GM12878 (cell line): ENCODE data around the gene SNAP47. TPM values are rescaled to one million over a fixed set of nuclear protein-coding genes. Genes with fewer than 3 reads are reported as not detected.

Experiments
- ATAC-seq: fragments of 200-7000 bp; cut with Tn5 transposase; 3 replicates; pipeline ENCODE4 v1.9.1; 2020; ENCODE audit warnings: mild to moderate bottlenecking, moderate library complexity
- BruUV-seq: library from RNA; stranded (reverse); fragments of 400-500 nt; replicated peaks from 2 replicates; lab custom pipeline; 2021; lab: Mats Ljungman, UMichigan
- CTCF ChIA-PET: fragments of 300-600 bp; sonication (Branson Sonifier 250); formaldehyde crosslinking; extraction: SDS; loops from one replicate; lab custom pipeline; 2021; ENCODE audit warnings: inconsistent platforms; lab: Yijun Ruan, JAX
- POLR2A ChIA-PET: fragments of 350-600 bp; formaldehyde crosslinking; extraction: SDS; loops from one replicate; lab custom pipeline; 2021; ENCODE audit warnings: inconsistent platforms; lab: Charles Lee
- RAD21 ChIA-PET: fragments of 300-600 bp; sonication (Branson Sonifier 250); formaldehyde crosslinking; loops from one replicate; lab custom pipeline; 2023; ENCODE audit warnings: antibody characterized with exemption; ENCODE audit not compliant: unreplicated experiment; lab: Charles Lee
- SMC1A ChIA-PET: fragments of 300-600 bp; sonication (Branson Sonifier 250); formaldehyde crosslinking; loops from one replicate; lab custom pipeline; 2023; ENCODE audit not compliant: unreplicated experiment, uncharacterized antibody; lab: Charles Lee
- DNase-seq: peaks from one replicate; pipeline ENCODE4 v3.0.0-alpha.2; 2011; ENCODE audit warnings: low read depth, low spot score
- FAIRE-seq: peaks from 3 replicates; lab custom pipeline; 2011; peaks lifted over from hg19 to GRCh38; lab: Jason Lieb, UNC
- H2AFZ ChIP-seq: 2 replicates; pipeline ENCODE4 v1.6.0; 2011; ENCODE audit warnings: low read depth, low read length, control low read depth; ENCODE audit not compliant: control insufficient read depth
- H3K27ac ChIP-seq: 2 replicates; pipeline ENCODE4 v1.5.1; 2011; ENCODE audit warnings: control low read depth; ENCODE audit not compliant: control insufficient read depth, insufficient read depth
- H3K27me3 ChIP-seq, 2 experiments: replicated peaks in 1 of 2; 2 replicates each; pipeline versions ENCODE4 v1.6.0 to v1.6.1; 2011; ENCODE audit warnings: low read length in 1 of 2; ENCODE audit not compliant: control insufficient read depth in 2 of 2, insufficient read depth in 2 of 2
- H3K36me3 ChIP-seq, 2 experiments: 2 replicates each; pipeline ENCODE4 v1.5.1; 2011; ENCODE audit warnings: low read length in 1 of 2; ENCODE audit not compliant: control insufficient read depth in 2 of 2, insufficient read depth in 2 of 2
- H3K4me1 ChIP-seq: 2 replicates; pipeline ENCODE4 v1.6.1; 2011; ENCODE audit warnings: mild to moderate bottlenecking, low read length, moderate library complexity, mixed read lengths; ENCODE audit not compliant: control insufficient read depth, insufficient read depth
- H3K4me2 ChIP-seq: 2 replicates; pipeline ENCODE4 v1.6.0; 2011; ENCODE audit warnings: control low read depth; ENCODE audit not compliant: control insufficient read depth, insufficient read depth
- H3K4me3 ChIP-seq: fragments of 200-600 bp; sonication (generic); 2 replicates; pipeline ENCODE4 v1.5.1; 2016
- H3K79me2 ChIP-seq: 2 replicates; pipeline ENCODE4 v1.6.0; 2011; ENCODE audit warnings: low read length; ENCODE audit not compliant: control insufficient read depth, insufficient read depth
- H3K9ac ChIP-seq: 2 replicates; pipeline ENCODE4 v1.8.0; 2011; ENCODE audit warnings: low read length, control low read depth, mixed read lengths; ENCODE audit not compliant: control insufficient read depth, insufficient read depth
- H3K9me3 ChIP-seq: replicated peaks from 3 replicates; pipeline ENCODE4 v1.5.1; 2011; ENCODE audit warnings: mild to moderate bottlenecking, low read length; ENCODE audit not compliant: control insufficient read depth, insufficient read depth
- H4K20me1 ChIP-seq: 2 replicates; pipeline ENCODE4 v1.6.0; 2011; ENCODE audit not compliant: control insufficient read depth, insufficient read depth
- BCL11A ChIP-seq: IDR thresholded peaks from 2 replicates; pipeline ENCODE4 v1.6.1; 2011; ENCODE audit warnings: low read depth, low read length
- BCLAF1 ChIP-seq: fragments of 450-650 bp; IDR thresholded peaks from 2 replicates; pipeline ENCODE4 v1.6.1; 2017; ENCODE audit warnings: antibody characterized with exemption, mild to moderate bottlenecking, moderate library complexity
- EGR1 ChIP-seq, 2 experiments: IDR thresholded peaks; 1 replicate in 1 of 2; 2 replicates in 1 of 2; pipeline ENCODE4 v1.6.1; 2011 to 2012; ENCODE audit warnings: low read depth in 2 of 2, low read length in 2 of 2, borderline replicate concordance in 1 of 2, mild to moderate bottlenecking in 1 of 2, moderate library complexity in 1 of 2
- FOXM1 ChIP-seq: IDR thresholded peaks from 2 replicates; pipeline ENCODE4 v1.6.1; 2012; ENCODE audit warnings: low read depth, mild to moderate bottlenecking, inconsistent platforms, low read length, moderate library complexity
- KAT2A ChIP-seq: conservative IDR thresholded peaks from 2 replicates; pipeline ENCODE4 v1.6.1; 2011; ENCODE audit warnings: low read depth, low read length; ENCODE audit not compliant: control insufficient read depth
- POU2F2 ChIP-seq: IDR thresholded peaks from 3 replicates; pipeline ENCODE4 v1.6.1; 2011; ENCODE audit warnings: low read depth, mild to moderate bottlenecking, low read length, borderline replicate concordance
- USF1 ChIP-seq: IDR thresholded peaks from 2 replicates; pipeline ENCODE4 v1.6.1; 2011; ENCODE audit warnings: borderline replicate concordance, low read depth, mild to moderate bottlenecking, moderate library complexity, mixed read lengths, low read length; ENCODE audit not compliant: insufficient read depth; ENCODE audit errors: extremely low read length
- ZNF592 ChIP-seq: fragments of 450-650 bp; IDR thresholded peaks from 2 replicates; pipeline ENCODE4 v1.6.1; 2017; ENCODE audit warnings: mild to moderate bottlenecking, moderate library complexity
- WGBS: methylation state at CpG from one replicate; pipeline ENCODE4 v1.1.6; 2016; ENCODE audit warnings: low lambda C conversion rate; ENCODE audit not compliant: insufficient replicate concordance, insufficient coverage; ENCODE audit errors: missing lambda C conversion rate; 5-methylcytosine and 5-hydroxymethylcytosine counted together
- in situ Hi-C: fragments of 300-500 bp; cut with MboI; formaldehyde crosslinking; loops from 9 replicates; pipeline ENCODE4 v1.14.3; 2018; ENCODE audit warnings: mixed read lengths
- intact Hi-C: fragments of 100-400 bp; cut with micrococcal nuclease; formaldehyde crosslinking; loops from one replicate; pipeline ENCODE4 v1.14.2; 2022; ENCODE audit not compliant: unreplicated experiment
- polyA plus RNA-seq, 11 experiments: library from polyadenylated mRNA; depleted of rRNA in 4 of 11; unstranded in 6 of 11; stranded (reverse) in 5 of 11; fragments of >200 nt; fragmentation: Nextera tagmentation in 4 of 11; fragmentation: Illumina TruSeq in 1 of 11; extraction: Ambion mirVana in 4 of 11; extraction: Trizol in 1 of 11; gene quantifications; 1 replicate in 1 of 11; 2 replicates in 10 of 11; pipeline versions ENCODE4 v1.2.1 to v1.2.3, GENCODE V29; 2011 to 2016; ENCODE audit warnings: inconsistent platforms in 2 of 11, missing spikeins in 2 of 11, low read depth in 1 of 11
- total RNA-seq, 4 experiments: library from RNA; depleted of rRNA in 3 of 4; stranded (reverse); fragments of >200 nt in 3 of 4; fragmentation: Illumina TruSeq in 1 of 4; extraction: Trizol in 1 of 4; gene quantifications; 2 replicates each; pipeline versions ENCODE4 v1.2.1 to v1.2.3, GENCODE V29; 2013 to 2021

The SNAP47 gene
- total and polyA plus RNA-seq, 10 of the 15 experiments (the other 5 are each of a cell fraction or from before 2014, with no cell fraction given) = 1.3 to 39.6 (median 25.2) TPM

- TF ChIP-seq USF1 = no peak
These were observed 73.8 kb downstream of the SNAP47 start (continued) for GRCh38 chr1:227809026-227809425.

- FAIRE-seq (no peak), ATAC-seq (no peak), DNase-seq (no peak)
- BruUV-seq = no TSS peak
- ChIA-PET SMC1A (no interaction called here), RAD21 (no interaction called here), POLR2A (no interaction called here), CTCF (no interaction called here)
- 100% methylated on average over 2 of the region's 2 CpGs for WGBS
- Histone ChIP-seq H3K36me3 (no peaks in the 10 kb centered on the region), H3K4me1 (no peaks in the 10 kb centered on the region), H4K20me1 (no peaks in the 10 kb centered on the region), H3K4me2 (no peak overlapping the region), H2AFZ (no peak overlapping the region), H3K79me2 (no peaks in the 10 kb centered on the region), H3K27ac (no peak overlapping the region), H3K27me3 (no peaks in the 10 kb centered on the region), H3K9me3 (peaks cover 1% of the 10 kb centered on the region; the same call in 1 of the 3 replicates), H3K9ac (no peak overlapping the region), H3K4me3 (no peak overlapping the region)
- in situ Hi-C loops (no loop called here), intact Hi-C loops (no loop called here)
- TF ChIP-seq BCLAF1 (no peak), EGR1 (IDR thresholded peaks at IDR 0.05; ENCODE audit: borderline replicate concordance in 1 of 2, low read depth in 2 of 2, low read length in 2 of 2) (no peak), ZNF592 (no peak), POU2F2 (no peak), FOXM1 (no peak), BCL11A (no peak), KAT2A (no peak)
These were observed 78.7 kb downstream of the SNAP47 start for GRCh38 chr1:227813962-227814361.
